Stimulated activated CD4-positive, alpha-beta T cell treated with anti-CD3 and anti-CD28 coated beads, Interleukin-12 subunit alpha, Interleukin-12 subunit beta, amount 100 ng/mL, for 48 hours (primary cell): ENCODE measurements around the gene ALKBH5.

Experiments used
- DNase-seq, 3 donors: peaks; one replicate each; pipeline ENCODE4 v3.0.0-alpha.2; 2020; ENCODE audit warnings: low read depth in 2 of 3, low spot score in 1 of 3

Gene ALKBH5

GRCh38 chr17:18238299-18238698 is 54.7 kb downstream of the ALKBH5 start:
- no peak for DNase-seq

DNA sequence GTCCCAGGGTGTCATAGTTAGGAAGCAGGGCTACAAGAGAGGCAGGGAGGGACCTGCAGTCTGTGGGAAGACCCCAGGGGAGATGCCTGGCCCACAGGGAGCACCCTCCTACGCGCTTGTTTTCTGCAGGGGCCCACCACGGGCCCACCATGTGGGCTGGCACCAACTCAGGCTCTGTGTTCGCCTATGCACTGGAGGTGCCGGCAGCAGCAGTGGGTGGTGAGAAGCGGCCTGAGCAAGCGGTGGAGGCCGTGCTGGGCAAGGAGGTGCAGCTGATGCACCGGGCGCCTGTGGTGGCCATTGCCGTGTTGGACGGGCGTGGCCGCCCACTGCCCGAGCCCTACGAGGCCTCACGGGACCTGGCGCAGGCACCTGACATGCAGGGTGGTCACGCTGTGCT is 56.8 kb downstream of the ALKBH5 start:
- DNase-seq = no peak

DNA sequence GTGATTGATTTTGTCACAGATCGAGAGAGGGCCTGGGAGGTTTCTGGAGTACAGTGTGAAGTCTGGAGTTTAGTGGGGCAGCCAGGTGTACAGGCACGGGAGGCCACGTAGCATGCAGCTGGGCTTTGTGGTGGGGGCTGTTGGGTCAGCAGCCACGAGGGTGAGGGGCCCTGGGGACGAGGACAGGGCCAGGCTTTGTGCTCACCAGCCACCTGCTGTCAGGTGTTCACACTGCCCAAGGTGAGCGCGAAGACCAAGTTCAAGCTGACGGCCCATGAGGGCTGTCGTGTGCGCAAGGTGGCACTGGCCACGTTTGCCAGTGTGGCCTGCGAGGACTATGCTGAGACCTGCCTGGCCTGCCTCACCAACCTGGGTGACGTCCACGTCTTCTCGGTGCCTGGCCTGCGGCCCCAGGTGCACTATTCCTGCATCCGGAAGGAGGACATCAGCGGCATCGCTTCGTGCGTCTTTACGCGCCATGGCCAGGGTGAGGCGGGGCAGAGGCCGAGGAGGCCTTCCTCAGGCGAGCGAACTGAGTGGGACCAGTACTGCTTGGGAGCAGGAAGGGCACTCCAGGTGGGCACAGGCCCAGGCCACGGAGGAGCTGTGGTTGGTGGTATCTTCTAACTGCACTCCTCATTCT is 57.7 kb downstream of the ALKBH5 start:
- no peak for DNase-seq

DNA sequence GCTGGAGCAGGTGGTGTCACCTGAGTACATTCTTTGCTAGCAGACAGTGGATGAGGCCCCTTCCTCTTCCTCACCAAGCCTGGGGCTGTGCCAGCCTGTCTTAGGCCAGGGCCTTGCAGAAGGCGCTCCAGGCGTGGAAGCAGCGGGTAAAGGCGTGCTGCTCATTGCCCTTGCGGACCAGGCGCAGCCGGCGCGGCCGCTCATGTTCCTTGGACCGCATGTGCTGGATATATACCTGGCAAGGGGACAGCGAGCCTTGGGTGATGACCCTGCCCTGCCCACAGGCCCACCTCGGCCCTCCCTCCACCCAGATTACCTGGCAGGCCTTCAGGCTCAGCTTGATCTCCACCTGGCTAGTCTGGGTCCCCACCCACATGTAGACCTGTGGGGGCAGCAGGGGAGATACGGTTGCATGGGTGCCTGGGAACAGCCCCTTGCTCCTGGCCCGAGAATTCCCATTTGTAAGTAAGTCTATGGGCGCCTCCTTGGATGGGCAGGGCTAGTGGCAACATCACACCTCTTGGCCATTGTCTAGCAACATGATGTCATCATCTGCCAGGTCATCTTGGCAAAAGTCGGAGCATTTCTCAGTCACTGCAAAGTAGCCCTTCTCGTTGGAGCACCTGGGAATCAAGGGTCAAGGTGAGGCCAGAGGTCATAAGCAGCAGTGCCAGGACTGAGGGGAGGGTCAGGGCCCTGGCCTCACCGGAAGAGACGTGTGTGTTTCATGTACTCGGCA is 61.6 kb downstream of the ALKBH5 start:
- no peak for DNase-seq

DNA sequence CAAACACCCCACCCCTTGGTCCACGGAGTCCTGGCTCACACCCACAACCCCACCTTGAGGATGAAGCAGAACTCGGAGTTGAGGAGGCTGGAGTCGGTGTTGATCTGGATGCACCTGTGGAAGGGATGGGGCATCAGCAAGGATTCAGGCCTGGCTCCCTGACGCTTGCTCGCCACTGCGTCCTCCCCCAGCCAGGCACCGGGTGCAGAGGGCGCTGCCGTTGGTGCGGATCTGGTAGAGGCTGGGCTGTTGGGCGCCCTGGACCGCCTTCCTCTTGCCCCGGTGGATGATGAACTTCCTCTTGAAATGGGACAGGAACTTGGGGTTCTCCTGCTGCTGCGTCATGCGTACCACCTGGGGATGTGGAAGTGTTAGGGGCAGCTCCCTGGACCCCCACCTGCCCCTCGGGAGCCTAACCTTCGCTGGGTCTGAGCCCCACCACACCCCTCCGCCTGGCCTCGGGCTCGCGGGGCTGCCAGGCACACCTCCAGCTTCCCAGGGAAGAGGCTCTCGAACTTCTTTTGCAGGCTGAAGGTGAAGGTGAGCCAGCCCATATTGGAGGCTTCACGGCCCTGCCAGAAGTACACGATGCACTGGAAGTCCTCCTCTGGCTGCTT is 62.6 kb downstream of the ALKBH5 start:
- no peak for DNase-seq

GRCh38 chr17:18246880-18247612 is 63.4 kb downstream of the ALKBH5 start:
- DNase-seq = peak in 2 of 3 donors; percentile 39 to 45

DNA sequence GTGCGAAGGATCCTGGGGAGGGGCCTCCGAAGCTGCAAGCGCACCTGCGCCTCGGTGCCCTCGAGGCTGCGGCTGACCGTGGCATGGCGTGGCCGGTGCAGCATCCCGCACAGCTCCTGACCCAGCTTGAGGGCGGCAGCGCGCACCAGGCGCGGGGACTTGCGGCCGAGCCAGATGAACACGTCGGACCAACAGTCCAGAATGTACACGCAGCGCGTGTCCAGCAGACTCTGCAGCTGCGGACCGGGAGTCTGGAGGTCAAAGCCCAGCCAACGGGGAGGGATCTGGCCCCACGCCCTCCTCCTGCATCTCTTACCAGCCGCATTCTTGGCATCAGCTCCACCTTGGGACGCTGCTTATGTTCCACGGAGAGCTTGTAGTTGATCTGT is 64.0 kb downstream of the ALKBH5 start:
- no peak for DNase-seq

- peak in 2 of 3 donors; percentile 42 to 68 for DNase-seq
Measured at GRCh38 chr17:18248300-18248731, 64.7 kb downstream of the ALKBH5 start.

GRCh38 chr17:18248811-18249210 is 65.2 kb downstream of the ALKBH5 start:
- DNase-seq = no peak

GRCh38 chr17:18250259-18250658 is 66.6 kb downstream of the ALKBH5 start:
- DNase-seq = no peak

GRCh38 chr17:18250708-18251107 is 67.1 kb downstream of the ALKBH5 start:
- no peak for DNase-seq

DNA sequence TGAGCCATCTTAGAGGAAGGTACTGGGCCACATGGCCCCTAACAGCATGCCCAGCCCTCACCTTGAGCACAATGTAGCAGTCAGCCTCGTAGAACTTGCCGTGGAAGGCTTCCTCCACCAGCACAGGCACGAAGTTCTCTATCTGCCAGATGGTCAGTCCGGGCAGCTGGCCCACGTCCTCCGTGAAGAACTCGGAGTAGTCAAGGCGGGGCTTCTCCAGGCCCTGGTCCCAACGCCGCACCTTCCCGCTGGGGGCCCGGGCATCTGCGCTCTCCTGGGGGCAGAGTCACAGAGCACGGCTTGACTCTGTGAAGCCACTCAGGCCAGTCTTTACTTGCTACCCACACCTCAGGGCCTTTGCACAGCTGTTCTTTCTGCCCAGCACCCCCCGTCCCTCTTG is 67.6 kb downstream of the ALKBH5 start:
- no peak for DNase-seq

- DNase-seq = no peak
Measured at GRCh38 chr17:18252160-18252559, 68.5 kb downstream of the ALKBH5 start.

DNA sequence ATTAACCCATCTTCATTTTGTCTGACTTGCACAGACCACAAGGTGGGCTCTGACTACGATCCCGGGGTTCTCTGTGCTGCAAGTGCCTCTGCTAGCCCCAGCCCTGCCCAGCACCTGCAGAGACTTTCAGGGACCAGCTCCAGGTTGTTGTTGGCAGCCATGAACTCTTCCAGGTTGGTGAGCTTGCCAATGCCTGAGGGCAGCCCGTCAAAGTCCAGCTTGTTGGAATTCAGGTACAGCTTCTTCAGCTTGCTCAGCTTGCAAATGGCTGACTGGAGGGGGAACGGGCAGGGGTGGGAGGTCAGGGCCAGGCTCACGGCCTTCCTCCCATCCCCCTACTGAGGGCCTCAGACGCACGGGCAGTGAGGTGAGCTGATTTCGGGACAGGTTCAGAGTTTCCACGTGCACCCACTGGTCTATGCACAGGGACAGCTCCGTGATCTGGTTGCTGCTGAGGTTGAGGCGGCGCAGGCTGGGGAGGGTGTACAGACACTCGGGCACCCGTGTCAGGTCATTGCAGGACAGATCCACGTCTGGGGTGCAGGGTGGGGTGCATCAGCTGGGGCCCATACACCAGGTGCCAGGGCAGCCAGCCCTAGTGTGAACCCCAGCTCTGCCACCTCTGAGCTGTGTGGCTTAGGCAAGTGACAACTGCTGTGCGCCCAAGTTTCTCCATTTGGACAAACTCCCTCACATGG is 69.7 kb downstream of the ALKBH5 start:
- DNase-seq = no peak

DNA sequence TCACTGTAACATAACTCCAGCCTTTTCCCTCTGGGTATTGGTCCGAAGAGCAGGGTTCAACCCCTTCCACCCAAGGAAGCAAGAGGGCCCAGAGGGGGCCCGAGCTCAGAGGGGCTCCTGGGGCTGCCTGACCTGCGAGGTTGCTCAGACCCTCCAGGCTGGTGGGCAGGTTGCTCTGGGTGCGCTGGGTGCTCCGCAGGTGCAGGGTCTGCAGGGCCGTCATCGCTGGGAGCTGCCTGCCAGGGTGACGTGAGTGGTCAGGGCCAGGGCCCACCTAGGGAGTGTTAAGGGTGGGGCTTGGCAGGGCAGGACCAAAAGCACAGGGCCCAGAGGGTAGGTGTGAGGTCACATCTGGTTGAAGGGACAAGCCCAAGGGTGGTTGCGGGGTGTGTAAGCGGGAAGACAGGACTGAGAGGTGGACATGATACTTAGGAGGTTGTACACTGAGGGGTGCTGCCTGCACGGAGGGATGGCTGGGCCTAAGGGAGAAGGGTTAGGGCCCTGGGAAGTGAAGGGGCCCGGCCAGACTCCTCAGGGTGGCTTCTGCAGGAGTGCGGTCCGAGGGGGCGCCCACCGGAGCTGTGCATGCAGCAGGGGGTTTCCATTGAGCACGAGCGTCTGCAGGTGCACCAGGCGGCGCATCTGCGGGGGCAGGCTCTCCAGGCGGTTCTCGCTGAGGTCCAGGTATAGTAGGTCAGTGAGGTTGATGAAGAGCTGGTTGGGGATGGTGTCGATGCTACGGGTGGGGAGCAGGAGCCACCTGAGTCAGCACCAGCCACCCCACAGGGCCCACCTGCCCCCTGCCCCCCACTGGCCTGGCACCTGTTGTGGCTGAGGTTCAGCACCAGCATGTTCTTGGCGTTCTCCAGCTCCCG is 70.6 kb downstream of the ALKBH5 start:
- no peak for DNase-seq

DNA sequence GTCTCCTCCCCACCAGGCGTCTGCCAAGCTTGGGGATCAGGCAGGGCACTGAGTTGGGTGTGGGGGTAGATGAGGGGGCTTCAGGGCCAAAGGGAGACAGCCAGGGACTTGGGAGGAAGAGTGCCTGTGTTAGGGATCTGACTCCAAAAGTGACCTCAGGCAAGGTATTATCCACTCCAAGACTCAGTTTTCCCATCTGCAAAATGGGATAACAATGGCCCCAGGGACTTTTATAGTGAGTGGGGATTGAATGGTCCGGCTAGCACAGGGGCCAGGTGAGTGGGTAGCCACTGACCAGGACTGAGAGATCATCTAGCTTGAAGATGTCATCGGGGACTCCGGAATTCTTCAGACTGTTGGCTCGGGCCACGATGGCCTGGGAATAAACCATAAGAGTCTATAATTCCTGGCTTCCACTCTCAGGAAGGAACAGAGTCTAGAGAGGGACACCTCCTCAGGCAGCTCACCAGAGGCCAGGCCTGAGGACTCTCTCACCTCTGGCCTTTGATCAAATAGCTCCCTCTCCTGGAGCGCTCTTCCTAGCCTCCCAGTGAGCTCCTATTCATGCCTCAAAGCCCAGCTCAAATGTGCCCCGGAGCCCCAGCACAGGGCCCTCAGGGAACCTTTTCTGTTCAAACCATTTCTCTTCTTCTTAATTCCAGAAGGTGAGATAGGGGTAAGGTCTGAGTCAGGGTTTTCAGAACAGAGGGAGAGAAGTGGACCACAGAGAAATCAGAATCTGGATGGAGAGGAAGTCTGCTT is 71.4 kb downstream of the ALKBH5 start:
- no peak for DNase-seq

DNA sequence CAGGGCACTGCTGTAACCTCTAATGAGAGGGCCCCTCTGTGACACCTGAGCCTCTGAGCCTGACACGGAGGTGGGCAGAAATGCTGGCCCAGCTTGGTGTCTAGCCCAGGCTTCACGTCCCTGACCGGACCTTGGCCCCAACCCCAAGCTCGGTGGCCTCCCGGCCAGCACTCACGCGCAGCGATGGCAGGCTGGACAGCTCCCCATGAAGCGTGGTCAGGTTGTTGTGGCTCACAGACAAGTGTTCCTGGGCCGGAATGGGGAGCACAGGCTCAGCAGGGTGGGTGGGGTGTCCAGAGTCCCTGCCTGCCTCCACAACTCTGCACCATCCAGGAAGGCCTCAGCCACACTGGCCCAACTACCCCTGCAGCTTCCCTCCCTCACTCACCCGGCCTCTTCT is 72.7 kb downstream of the ALKBH5 start:
- DNase-seq = no peak

DNA sequence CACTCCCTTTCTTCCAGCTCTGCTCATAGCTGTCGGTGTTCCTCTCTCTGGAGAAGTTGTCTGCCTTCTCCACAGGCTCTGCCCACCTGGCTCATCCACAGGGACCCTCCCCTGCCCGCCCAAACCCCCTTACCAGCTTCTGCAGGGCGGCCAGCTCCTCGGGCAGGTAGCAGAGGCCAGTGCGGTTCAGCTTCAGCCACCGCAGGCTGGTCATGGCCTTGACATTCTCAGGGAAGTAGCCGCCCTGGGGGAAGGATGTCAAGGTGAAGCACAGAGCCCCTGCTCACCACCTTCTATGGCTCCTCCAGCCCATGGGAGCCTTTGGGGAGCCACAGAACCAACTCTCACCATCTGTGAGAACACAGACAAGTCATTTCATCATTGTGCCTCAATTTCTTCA is 73.1 kb downstream of the ALKBH5 start:
- no peak for DNase-seq

GRCh38 chr17:18257268-18257981 is 73.8 kb downstream of the ALKBH5 start:
- DNase-seq = peak in 1 of 3 donors; percentile 30
